Endothelial cell (in vitro differentiated cells): ENCODE measurements around the gene C1orf87. TPM values are rescaled to one million over a fixed set of nuclear protein-coding genes. Genes with fewer than 3 reads are reported as not detected.

ENCODE experiments used
- DNase-seq: peaks from one replicate; pipeline ENCODE4 v3.0.0; 2021; ENCODE audit warnings: low spot score
- H3K27ac Mint-ChIP-seq: one replicate; pipeline ENCODE4 v1.8.0; 2021; ENCODE audit warnings: mixed read lengths, inconsistent platforms; ENCODE audit not compliant: unreplicated experiment
- H3K27me3 Mint-ChIP-seq: one replicate; pipeline ENCODE4 v1.8.0; 2021; ENCODE audit warnings: mild to moderate bottlenecking, moderate library complexity, mixed read lengths, inconsistent platforms; ENCODE audit not compliant: unreplicated experiment
- H3K36me3 Mint-ChIP-seq: one replicate; pipeline ENCODE4 v1.8.0; 2021; ENCODE audit warnings: mild to moderate bottlenecking, low read depth, mixed read lengths, inconsistent platforms; ENCODE audit not compliant: unreplicated experiment
- H3K4me1 Mint-ChIP-seq: one replicate; pipeline ENCODE4 v1.8.0; 2021; ENCODE audit warnings: mild to moderate bottlenecking, mixed read lengths, inconsistent platforms; ENCODE audit not compliant: unreplicated experiment
- H3K4me3 Mint-ChIP-seq: one replicate; pipeline ENCODE4 v1.8.0; 2021; ENCODE audit warnings: mild to moderate bottlenecking, mixed read lengths, inconsistent platforms; ENCODE audit not compliant: unreplicated experiment
- H3K9me3 Mint-ChIP-seq: one replicate; pipeline ENCODE4 v1.8.0; 2021; ENCODE audit warnings: mixed read lengths, inconsistent platforms; ENCODE audit not compliant: unreplicated experiment
- total RNA-seq: library from RNA; stranded (reverse); fragmentation: NEBNext Ultra II Directional; extraction: Animal tissue kit (Norgen Biotek cat#: 25700); gene quantifications from one replicate; pipeline ENCODE4 v1.2.1, GENCODE V29; 2021; ENCODE audit not compliant: unreplicated experiment
- TF ChIP-seq, protein P1 (sequence below): fragments of 200-600 bp; sonication (generic); IDR thresholded peaks from one replicate; pipeline ENCODE4 v1.5.0; 2021; ENCODE audit warnings: antibody characterized with exemption; ENCODE audit not compliant: unreplicated experiment

C1orf87 gene
- total RNA-seq, 1 donor from 2014 or later = 0.23 TPM

DNA sequence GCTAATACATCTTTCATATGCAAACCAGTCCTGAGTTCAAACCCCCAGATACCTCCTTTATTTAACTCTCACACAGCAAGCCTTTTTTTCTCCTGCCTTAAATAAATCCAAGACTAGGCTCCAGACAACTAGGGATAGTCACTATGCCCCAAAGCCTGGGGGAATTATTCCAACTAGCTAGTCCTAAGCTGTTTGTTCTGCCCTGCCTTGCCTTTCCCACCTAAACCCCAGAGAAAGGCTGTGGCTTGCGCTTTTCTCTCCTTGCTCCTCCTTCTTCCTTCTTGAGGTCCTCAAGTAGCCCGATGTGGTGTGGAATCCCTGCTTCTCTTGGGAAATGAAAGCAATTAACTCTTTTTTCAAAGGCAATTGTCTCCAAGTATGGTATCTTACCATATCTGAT, 31.8 kb downstream of the C1orf87 start:
- Mint-ChIP-seq H3K27me3 (no peaks in the 10 kb centered on the region), H3K36me3 (no peaks in the 10 kb centered on the region), H3K27ac (no peak overlapping the region), H3K4me3 (no peak overlapping the region), H3K4me1 (no peaks in the 10 kb centered on the region), H3K9me3 (no peaks in the 10 kb centered on the region)
- TF ChIP-seq, protein P1, sequence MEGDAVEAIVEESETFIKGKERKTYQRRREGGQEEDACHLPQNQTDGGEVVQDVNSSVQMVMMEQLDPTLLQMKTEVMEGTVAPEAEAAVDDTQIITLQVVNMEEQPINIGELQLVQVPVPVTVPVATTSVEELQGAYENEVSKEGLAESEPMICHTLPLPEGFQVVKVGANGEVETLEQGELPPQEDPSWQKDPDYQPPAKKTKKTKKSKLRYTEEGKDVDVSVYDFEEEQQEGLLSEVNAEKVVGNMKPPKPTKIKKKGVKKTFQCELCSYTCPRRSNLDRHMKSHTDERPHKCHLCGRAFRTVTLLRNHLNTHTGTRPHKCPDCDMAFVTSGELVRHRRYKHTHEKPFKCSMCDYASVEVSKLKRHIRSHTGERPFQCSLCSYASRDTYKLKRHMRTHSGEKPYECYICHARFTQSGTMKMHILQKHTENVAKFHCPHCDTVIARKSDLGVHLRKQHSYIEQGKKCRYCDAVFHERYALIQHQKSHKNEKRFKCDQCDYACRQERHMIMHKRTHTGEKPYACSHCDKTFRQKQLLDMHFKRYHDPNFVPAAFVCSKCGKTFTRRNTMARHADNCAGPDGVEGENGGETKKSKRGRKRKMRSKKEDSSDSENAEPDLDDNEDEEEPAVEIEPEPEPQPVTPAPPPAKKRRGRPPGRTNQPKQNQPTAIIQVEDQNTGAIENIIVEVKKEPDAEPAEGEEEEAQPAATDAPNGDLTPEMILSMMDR = no peak
- no peak for DNase-seq

DNA sequence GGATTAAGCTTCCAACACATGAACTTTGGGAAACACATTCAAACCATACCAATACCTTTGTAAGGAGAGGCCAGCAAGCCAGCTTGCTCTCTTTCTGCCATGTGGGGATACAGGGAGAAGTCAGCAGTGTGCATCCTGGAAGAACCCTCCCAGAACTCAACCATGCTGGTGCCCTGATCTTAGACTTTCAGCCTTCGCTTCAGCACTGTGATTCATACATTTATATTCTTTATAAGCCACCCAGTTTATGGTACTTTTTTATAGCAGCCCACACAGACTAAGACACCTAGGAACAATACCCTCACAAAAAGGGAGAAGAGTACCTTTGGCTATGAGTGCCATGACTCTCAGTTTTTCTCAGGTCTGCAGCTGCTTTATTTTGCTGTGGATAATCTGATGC, 35.9 kb downstream of the C1orf87 start:
- Mint-ChIP-seq H3K4me3 (no peak overlapping the region), H3K9me3 (no peaks in the 10 kb centered on the region), H3K27ac (no peak overlapping the region), H3K36me3 (no peaks in the 10 kb centered on the region), H3K27me3 (no peaks in the 10 kb centered on the region), H3K4me1 (peaks cover 32% of the 10 kb centered on the region)
- TF ChIP-seq, protein P1 = no peak
- DNase-seq = no peak

DNA sequence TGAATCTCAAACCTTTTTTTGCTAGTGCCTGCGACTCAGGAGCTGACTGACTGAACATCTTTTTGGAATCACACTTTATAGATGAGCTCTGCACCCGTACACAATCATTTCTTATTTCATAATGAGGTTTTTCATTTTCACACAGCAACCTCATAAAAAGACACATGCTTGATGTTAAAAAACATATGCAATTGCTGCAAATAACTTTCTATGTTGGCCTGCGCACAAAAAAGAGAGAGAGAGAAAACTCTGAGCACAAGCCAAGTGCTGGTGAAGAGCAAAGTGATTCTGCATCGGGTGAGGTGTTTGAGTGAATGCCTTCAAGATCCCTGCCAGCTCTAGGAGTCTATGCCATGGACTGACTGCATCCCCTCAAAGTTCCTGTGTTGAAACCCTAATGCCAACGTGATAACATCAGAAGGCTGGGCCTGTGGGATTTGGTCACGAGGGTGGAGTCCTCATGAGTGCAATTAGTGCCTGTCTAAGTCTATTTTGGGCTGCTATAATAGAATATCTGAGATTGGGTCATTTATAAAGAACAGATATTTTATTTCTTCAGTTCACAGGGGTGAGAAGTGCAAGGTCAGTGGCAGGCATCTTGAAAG, 36.6 kb downstream of the C1orf87 start:
- peaks cover 32% of the 10 kb centered on the region for H3K4me1 Mint-ChIP-seq
- H3K27ac Mint-ChIP-seq = no peak overlapping the region
- H3K4me3 Mint-ChIP-seq = no peak overlapping the region
- no peaks in the 10 kb centered on the region for H3K9me3 Mint-ChIP-seq
- no peaks in the 10 kb centered on the region for H3K27me3 Mint-ChIP-seq
- DNase-seq = no peak
- TF ChIP-seq, protein P1 = no peak
- H3K36me3 Mint-ChIP-seq = no peaks in the 10 kb centered on the region

DNA sequence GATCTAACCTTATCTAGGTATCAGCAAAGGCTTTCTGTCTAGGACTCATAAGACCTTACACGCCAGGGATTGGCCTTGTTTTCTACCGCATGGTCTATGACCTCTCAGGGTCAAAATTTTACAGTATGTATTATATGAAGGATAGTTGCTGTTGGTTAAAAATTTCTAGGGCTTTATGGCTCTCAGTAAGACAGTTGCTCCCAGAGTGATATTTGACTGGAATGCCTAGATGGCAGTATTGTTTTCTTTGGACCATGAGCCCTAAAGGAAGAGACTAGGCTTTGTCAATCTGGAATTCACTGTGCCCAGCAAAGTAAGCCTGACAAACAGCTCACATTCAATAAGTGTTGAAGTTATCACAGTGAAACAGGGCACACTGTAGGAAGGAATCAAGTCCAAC, 37.6 kb downstream of the C1orf87 start:
- Mint-ChIP-seq H3K27me3 (no peaks in the 10 kb centered on the region), H3K36me3 (no peaks in the 10 kb centered on the region), H3K4me3 (no peak overlapping the region), H3K27ac (no peak overlapping the region), H3K9me3 (no peaks in the 10 kb centered on the region), H3K4me1 (peaks cover 32% of the 10 kb centered on the region)
- TF ChIP-seq, protein P1 = no peak
- no peak for DNase-seq

DNA sequence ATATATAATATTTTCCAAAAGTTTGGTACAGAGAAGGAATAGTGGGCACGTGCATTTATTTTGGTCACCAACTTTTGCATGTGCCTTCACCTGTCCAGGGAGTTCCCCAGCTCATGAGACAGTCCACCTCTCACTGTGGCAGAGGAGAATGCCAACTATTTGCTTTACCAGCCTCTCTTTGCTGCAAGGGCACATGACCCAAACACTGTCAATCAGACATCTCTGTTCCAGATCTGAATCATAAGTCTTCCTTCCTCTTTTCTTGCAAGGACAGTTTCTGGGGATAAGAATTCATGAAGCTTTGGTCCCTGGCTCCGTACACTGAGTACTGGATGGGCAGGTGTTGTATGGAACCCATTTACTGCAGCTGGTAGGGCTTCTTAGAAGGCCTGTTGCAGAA, 38.6 kb downstream of the C1orf87 start:
- Mint-ChIP-seq H3K27me3 (no peaks in the 10 kb centered on the region), H3K9me3 (no peaks in the 10 kb centered on the region), H3K4me1 (peaks cover 32% of the 10 kb centered on the region), H3K4me3 (no peak overlapping the region), H3K27ac (no peak overlapping the region), H3K36me3 (no peaks in the 10 kb centered on the region)
- TF ChIP-seq, protein P1 = no peak
- no peak for DNase-seq
